Smooth muscle cell (in vitro differentiated cells): ENCODE data around the gene CPED1. TPM values are rescaled to one million over a fixed set of nuclear protein-coding genes. Genes with fewer than 3 reads are reported as not detected.
A peak's percentile ranks its signal among the peaks of the same experiment; 100 is the strongest.

Experiments
- DNase-seq: peaks from one replicate; lab custom pipeline; 2025; ENCODE audit not compliant: unreplicated experiment; lab: John Stamatoyannopoulos, UW
- H2AFZ ChIP-seq: fragments of 200-600 bp; sonication (generic); 2 replicates; pipeline ENCODE4 v1.6.0; 2016; ENCODE audit warnings: antibody characterized with exemption, low read depth, mild to moderate bottlenecking
- H3F3A ChIP-seq: fragments of 200-600 bp; sonication (generic); 2 replicates; pipeline ENCODE4 v1.6.0; 2017; ENCODE audit warnings: antibody characterized with exemption, low read depth
- H3K27ac ChIP-seq: fragments of 200-600 bp; sonication (generic); 2 replicates; pipeline ENCODE4 v1.5.1; 2016; ENCODE audit warnings: low read depth, mild to moderate bottlenecking
- H3K27me3 ChIP-seq: fragments of 200-600 bp; sonication (generic); 2 replicates; pipeline ENCODE4 v1.6.1; 2016; ENCODE audit warnings: low read depth, mild to moderate bottlenecking
- H3K36me3 ChIP-seq: fragments of 200-600 bp; sonication (generic); 2 replicates; pipeline ENCODE4 v1.5.1; 2016; ENCODE audit warnings: low read depth
- H3K4me1 ChIP-seq: fragments of 200-600 bp; sonication (generic); 2 replicates; pipeline ENCODE4 v1.5.1; 2016; ENCODE audit warnings: low read depth
- H3K4me2 ChIP-seq: fragments of 200-600 bp; sonication (generic); 2 replicates; pipeline ENCODE4 v1.6.0; 2016; ENCODE audit warnings: mild to moderate bottlenecking
- H3K4me3 ChIP-seq: fragments of 200-600 bp; sonication (generic); 2 replicates; pipeline ENCODE4 v1.5.1; 2016; ENCODE audit warnings: mild to moderate bottlenecking
- H3K79me2 ChIP-seq: fragments of 200-600 bp; sonication (generic); 2 replicates; pipeline ENCODE4 v1.6.0; 2016; ENCODE audit warnings: low read depth, mild to moderate bottlenecking
- H3K9ac ChIP-seq: fragments of 200-600 bp; sonication (generic); 2 replicates; pipeline ENCODE4 v1.6.0; 2016; ENCODE audit warnings: low read depth
- H3K9me3 ChIP-seq: fragments of 200-600 bp; sonication (generic); replicated peaks from 2 replicates; pipeline ENCODE4 v1.5.1; 2016; ENCODE audit warnings: low read depth
- H4K20me1 ChIP-seq: fragments of 200-600 bp; sonication (generic); 2 replicates; pipeline ENCODE4 v1.6.0; 2016; ENCODE audit warnings: low read depth
- CTCF ChIP-seq: fragments of 200-600 bp; sonication (generic); IDR thresholded peaks from 2 replicates; pipeline ENCODE4 v1.5.1; 2017; ENCODE audit warnings: borderline replicate concordance, mild to moderate bottlenecking, antibody characterized with exemption; ENCODE audit not compliant: insufficient read depth, poor library complexity, severe bottlenecking
- WGBS: methylation state at CpG from one replicate; pipeline ENCODE4 v1.1.7; 2016; ENCODE audit warnings: low lambda C conversion rate; 5-methylcytosine and 5-hydroxymethylcytosine counted together
- polyA plus RNA-seq: library from polyadenylated mRNA; unstranded; fragments of >200 nt; fragmentation: Nextera tagmentation; extraction: Ambion mirVana; gene quantifications from 2 replicates; pipeline ENCODE4 v1.2.1, GENCODE V29; 2016
- total RNA-seq: library from RNA; depleted of rRNA; stranded (reverse); fragments of >200 nt; gene quantifications from 2 replicates; pipeline ENCODE4 v1.2.3, GENCODE V29; 2014

The CPED1 gene
- total and polyA plus RNA-seq, 2 experiments from 2014 or later, result 9.5 to 12.9 TPM

- Histone ChIP-seq H3K27me3 (no peaks in the 10 kb centered on the region), H3K9me3 (no peaks in the 10 kb centered on the region), H3K4me1 (peaks cover 5% of the 10 kb centered on the region), H2AFZ (no peak overlapping the region), H3K9ac (no peak overlapping the region), H3K27ac (no peak overlapping the region), H4K20me1 (no peaks in the 10 kb centered on the region), H3K79me2 (no peaks in the 10 kb centered on the region), H3F3A (no peaks in the 10 kb centered on the region), H3K4me2 (no peak overlapping the region), H3K36me3 (no peaks in the 10 kb centered on the region), H3K4me3 (no peak overlapping the region)
- peak; percentile 34 for TF ChIP-seq CTCF
- DNase-seq, result no peak
- 82% methylated on average over 3 of the region's 3 CpGs for WGBS
Measured at GRCh38 chr7:121126801-121127534, 138.5 kb downstream of the CPED1 start.

- no peak for DNase-seq
- H3K4me3 ChIP-seq, result no peak overlapping the region
- no peaks in the 10 kb centered on the region for H3K36me3 ChIP-seq
- no peaks in the 10 kb centered on the region for H4K20me1 ChIP-seq
- H3K27ac ChIP-seq, result no peak overlapping the region
- no peaks in the 10 kb centered on the region for H3K79me2 ChIP-seq
- peaks cover 5% of the 10 kb centered on the region for H3K4me1 ChIP-seq
- no peaks in the 10 kb centered on the region for H3K9me3 ChIP-seq
- no peaks in the 10 kb centered on the region for H3K27me3 ChIP-seq
- H3K9ac ChIP-seq, result no peak overlapping the region
- H2AFZ ChIP-seq, result no peak overlapping the region
- WGBS, result 0% methylated on average over 1 of the region's 1 CpG
- no peak overlapping the region for H3K4me2 ChIP-seq
- no peak for TF ChIP-seq CTCF
- no peaks in the 10 kb centered on the region for H3F3A ChIP-seq
Measured at GRCh38 chr7:121132940-121133339, 144.4 kb downstream of the CPED1 start.

DNA sequence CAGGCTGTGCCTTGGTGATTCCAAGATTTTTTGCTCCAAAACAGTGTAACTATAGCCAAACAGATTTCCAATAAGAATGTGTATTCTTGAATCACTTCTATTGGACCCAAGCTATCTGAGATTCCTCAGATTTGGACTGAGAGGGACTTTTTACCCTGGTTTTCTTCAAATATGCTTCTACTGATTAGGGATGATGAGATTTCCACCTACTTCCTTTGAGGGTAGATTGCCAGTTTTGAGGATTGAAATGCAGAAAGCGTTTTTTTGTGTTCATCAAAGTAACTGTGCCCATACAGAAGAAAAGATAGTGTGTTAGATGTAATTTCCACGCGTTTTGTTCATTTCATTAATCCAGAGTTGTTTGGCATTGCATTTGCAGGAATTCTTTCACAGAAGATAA, 144.9 kb downstream of the CPED1 start:
- H4K20me1 ChIP-seq, result no peaks in the 10 kb centered on the region
- peaks cover 5% of the 10 kb centered on the region for H3K4me1 ChIP-seq
- H3K36me3 ChIP-seq, result no peaks in the 10 kb centered on the region
- H3K9ac ChIP-seq, result no peak overlapping the region
- no peaks in the 10 kb centered on the region for H3K9me3 ChIP-seq
- no peak overlapping the region for H2AFZ ChIP-seq
- H3K4me2 ChIP-seq, result no peak overlapping the region
- no peak for TF ChIP-seq CTCF
- no peak overlapping the region for H3K27ac ChIP-seq
- no peaks in the 10 kb centered on the region for H3F3A ChIP-seq
- H3K27me3 ChIP-seq, result no peaks in the 10 kb centered on the region
- 67% methylated on average over 3 of the region's 3 CpGs for WGBS
- no peak overlapping the region for H3K4me3 ChIP-seq
- no peak for DNase-seq
- H3K79me2 ChIP-seq, result no peaks in the 10 kb centered on the region

DNA sequence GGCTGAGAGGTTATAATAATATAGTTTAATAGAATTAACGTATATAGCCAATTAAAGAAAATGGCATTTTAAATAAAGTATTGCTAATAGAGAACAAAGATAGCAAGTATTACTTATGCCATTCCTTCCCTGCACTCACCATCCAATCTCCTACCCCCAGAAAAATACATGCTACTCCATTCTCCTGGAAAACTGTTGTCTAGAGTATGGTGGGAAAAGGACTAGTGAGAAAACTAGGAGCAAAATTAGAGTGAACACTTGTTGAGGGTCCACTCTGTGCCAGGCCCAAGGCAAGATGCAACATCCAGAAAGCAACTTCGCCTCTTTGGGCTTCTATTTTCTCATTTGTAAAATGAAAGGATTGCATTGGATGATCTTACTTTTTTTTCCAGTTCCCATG, 149.1 kb downstream of the CPED1 start:
- H3K4me1 ChIP-seq, result no peaks in the 10 kb centered on the region
- no peaks in the 10 kb centered on the region for H4K20me1 ChIP-seq
- H3K4me3 ChIP-seq, result no peak overlapping the region
- H3K36me3 ChIP-seq, result no peaks in the 10 kb centered on the region
- H3K4me2 ChIP-seq, result no peak overlapping the region
- no peak for TF ChIP-seq CTCF
- WGBS, result 97% methylated on average over 2 of the region's 2 CpGs
- H3K79me2 ChIP-seq, result no peaks in the 10 kb centered on the region
- no peak overlapping the region for H3K27ac ChIP-seq
- H2AFZ ChIP-seq, result no peak overlapping the region
- H3K9ac ChIP-seq, result no peak overlapping the region
- no peaks in the 10 kb centered on the region for H3K9me3 ChIP-seq
- no peaks in the 10 kb centered on the region for H3K27me3 ChIP-seq
- no peaks in the 10 kb centered on the region for H3F3A ChIP-seq
- no peak for DNase-seq
